T47D (cell line): Measurements from ENCODE around the gene LELP1.
"Not testable (repeated sequence)": the region's sequence is repeated elsewhere in the genome, so short reads cannot be mapped to it uniquely, and the experiment has no call there.

Experiments used
- DNase-seq, 2 experiments: peaks; one replicate each; pipeline versions ENCODE4 v3.0.0 to v3.0.0-alpha.2; 2011 to 2012; ENCODE audit warnings: low read depth in 1 of 2, low spot score in 1 of 2
- JUND ChIP-seq: IDR thresholded peaks from 2 replicates; pipeline ENCODE4 v1.6.1; 2012; ENCODE audit warnings: low read depth
- in situ Hi-C: cut with HindIII; loops from 2 replicates; pipeline ENCODE4 v1.10.0; 2016; ENCODE audit warnings: low sequenced_read_pairs, low pct_unique_long_range_greater_than_20kb

The LELP1 gene

GRCh38 chr1:153203130-153203529, at the start of gene LELP1:
Gene LELP1, plus strand, starts transcription at chr1:153203430. Its CDS starts 1,278 bp downstream, at chr1:153204708.
- in situ Hi-C loops: no loop called here
- no peak for DNase-seq
- no peak for TF ChIP-seq JUND

- no peak for TF ChIP-seq JUND
- in situ Hi-C loops: no loop called here
- DNase-seq: no peak
Measured at GRCh38 chr1:153155541-153155940, 47.7 kb upstream of the LELP1 start.

- in situ Hi-C loops: no loop called here
- no peak for DNase-seq
- TF ChIP-seq JUND: no peak
Measured at GRCh38 chr1:153168686-153169085, 34.5 kb upstream of the LELP1 start.

- TF ChIP-seq JUND: no peak
- DNase-seq: no peak
- in situ Hi-C loops: no loop called here
Measured at GRCh38 chr1:153174624-153175023, 28.6 kb upstream of the LELP1 start.

- in situ Hi-C loops: no loop called here
- DNase-seq: no peak
- TF ChIP-seq JUND: no peak
Measured at GRCh38 chr1:153178922-153179321, 24.3 kb upstream of the LELP1 start.

- peak in 1 of 2 experiments; percentile 25 for DNase-seq
- TF ChIP-seq JUND: no peak
- in situ Hi-C loops: no loop called here
Measured at GRCh38 chr1:153180556-153180955, 22.7 kb upstream of the LELP1 start.

- DNase-seq, in situ Hi-C loops: not testable (repeated sequence)
Measured at GRCh38 chr1:153188301-153188700, 14.9 kb upstream of the LELP1 start.

GRCh38 chr1:153190373-153190772, 12.9 kb upstream of the LELP1 start:
- DNase-seq: peak in 1 of 2 experiments; percentile 65
- in situ Hi-C loops: no loop called here
- TF ChIP-seq JUND: no peak

- in situ Hi-C loops: no loop called here
- TF ChIP-seq JUND: no peak
- DNase-seq: peak; percentile 42 to 76
Measured at GRCh38 chr1:153192697-153193096, 10.5 kb upstream of the LELP1 start.

GRCh38 chr1:153194331-153195050, 8.7 kb upstream of the LELP1 start:
- in situ Hi-C loops: no loop called here
- no peak for DNase-seq
- TF ChIP-seq JUND: no peak

- TF ChIP-seq JUND: no peak
- DNase-seq: no peak
- in situ Hi-C loops: no loop called here
Measured at GRCh38 chr1:153195216-153195615, 8.0 kb upstream of the LELP1 start.

- DNase-seq: no peak
- in situ Hi-C loops: no loop called here
- no peak for TF ChIP-seq JUND
Measured at GRCh38 chr1:153202006-153202405, 1.2 kb upstream of the LELP1 start.

- no peak for DNase-seq
- no peak for TF ChIP-seq JUND
- in situ Hi-C loops: no loop called here
Measured at GRCh38 chr1:153206631-153207030, 3.4 kb downstream of the LELP1 start.

- in situ Hi-C loops: no loop called here
- TF ChIP-seq JUND: no peak
Measured at GRCh38 chr1:153210206-153210605, 7.0 kb downstream of the LELP1 start.

GRCh38 chr1:153212201-153212600, 9.0 kb downstream of the LELP1 start:
- DNase-seq: no peak

More at GRCh38 chr1:153210206-153210605, 7.0 kb downstream of the LELP1 start:
- no peak for DNase-seq

More at GRCh38 chr1:153212201-153212600, 9.0 kb downstream of the LELP1 start:
- TF ChIP-seq JUND: no peak
- in situ Hi-C loops: no loop called here
